GM19438 (cell line): ENCODE results near the gene MAGEA4.
"Not testable (repeated sequence)": the region's sequence is repeated elsewhere in the genome, so short reads cannot be mapped to it uniquely, and the experiment has no call there.

Experiments
- ATAC-seq: cut with Tn5 transposase; IDR thresholded peaks from one replicate; pipeline ENCODE4 v1.9.1; 2021; ENCODE audit warnings: low read depth; ENCODE audit not compliant: unreplicated experiment

The MAGEA4 gene, protein sequence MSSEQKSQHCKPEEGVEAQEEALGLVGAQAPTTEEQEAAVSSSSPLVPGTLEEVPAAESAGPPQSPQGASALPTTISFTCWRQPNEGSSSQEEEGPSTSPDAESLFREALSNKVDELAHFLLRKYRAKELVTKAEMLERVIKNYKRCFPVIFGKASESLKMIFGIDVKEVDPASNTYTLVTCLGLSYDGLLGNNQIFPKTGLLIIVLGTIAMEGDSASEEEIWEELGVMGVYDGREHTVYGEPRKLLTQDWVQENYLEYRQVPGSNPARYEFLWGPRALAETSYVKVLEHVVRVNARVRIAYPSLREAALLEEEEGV

GRCh38 chrX:151912780-151913179 is at the start of gene MAGEA4:
MAGEA4 (plus strand) TSS chrX:151912889; CDS start chrX:151923665, 10,776 bp downstream.
- no peak for ATAC-seq

GRCh38 chrX:151870602-151871001 is 42.1 kb upstream of the MAGEA4 start:
- no peak for ATAC-seq

DNA sequence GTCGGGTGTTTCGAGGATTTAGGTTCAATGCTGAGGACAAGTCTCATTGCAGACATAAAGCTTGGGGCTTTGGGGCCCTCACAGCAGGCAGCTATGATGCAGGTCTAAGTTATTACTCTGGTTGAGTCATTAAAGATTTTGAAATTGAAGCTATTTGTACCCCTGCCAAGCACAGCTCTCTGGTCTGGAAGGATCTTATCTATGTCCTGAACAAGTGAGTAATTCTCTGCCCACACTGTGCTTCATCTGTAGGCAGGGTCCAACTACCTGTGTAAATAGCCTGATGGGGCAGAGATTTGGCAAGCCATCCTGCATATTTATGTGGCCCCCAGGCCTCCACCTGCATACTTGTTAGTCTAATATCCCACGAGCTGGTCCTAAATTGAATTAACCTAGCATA is 41.4 kb upstream of the MAGEA4 start:
- no peak for ATAC-seq

GRCh38 chrX:151873096-151873495 is 39.6 kb upstream of the MAGEA4 start:
- ATAC-seq: no peak

- no peak for ATAC-seq
Observed at GRCh38 chrX:151875270-151876026, 37.2 kb upstream of the MAGEA4 start.

DNA sequence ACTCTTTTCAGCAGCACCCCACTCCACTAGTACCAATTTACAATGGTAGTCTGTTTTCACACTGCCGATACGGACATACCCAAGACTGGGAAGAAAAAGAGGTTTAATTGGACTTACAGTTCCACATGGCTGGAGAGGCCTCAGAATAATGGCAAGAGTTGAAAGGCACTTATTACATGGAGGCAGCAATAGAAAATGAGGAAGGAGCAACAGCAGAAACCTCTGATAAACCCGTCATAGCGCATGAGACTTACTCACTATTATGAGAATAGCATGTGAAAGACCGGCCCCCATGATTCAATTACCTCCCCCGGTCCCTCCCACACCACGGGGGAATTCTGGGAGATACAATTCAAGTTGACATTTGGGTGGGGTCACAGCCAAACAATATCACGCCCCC is 34.1 kb upstream of the MAGEA4 start:
- no peak for ATAC-seq

DNA sequence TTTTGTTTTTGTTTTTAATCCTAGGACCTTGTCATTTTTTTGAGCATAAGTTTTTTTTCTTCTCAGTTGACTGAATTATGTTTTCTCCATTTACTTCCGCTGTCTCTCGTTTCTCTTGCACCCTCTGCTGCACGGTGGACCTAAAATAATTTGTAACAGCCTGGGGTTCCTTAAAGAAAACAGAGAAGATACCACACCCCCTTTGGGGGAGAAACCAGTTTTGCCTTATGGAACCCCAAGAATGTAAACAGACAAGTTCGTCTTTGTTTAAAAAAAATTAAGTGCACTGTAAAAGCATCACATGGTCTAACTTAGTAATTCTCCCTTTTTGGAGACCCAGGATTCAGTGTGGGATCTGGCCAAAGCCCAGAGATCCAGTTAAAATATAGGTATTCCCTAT is 32.8 kb upstream of the MAGEA4 start:
- ATAC-seq: no peak

GRCh38 chrX:151880895-151881294 is 31.8 kb upstream of the MAGEA4 start:
- ATAC-seq: no peak

DNA sequence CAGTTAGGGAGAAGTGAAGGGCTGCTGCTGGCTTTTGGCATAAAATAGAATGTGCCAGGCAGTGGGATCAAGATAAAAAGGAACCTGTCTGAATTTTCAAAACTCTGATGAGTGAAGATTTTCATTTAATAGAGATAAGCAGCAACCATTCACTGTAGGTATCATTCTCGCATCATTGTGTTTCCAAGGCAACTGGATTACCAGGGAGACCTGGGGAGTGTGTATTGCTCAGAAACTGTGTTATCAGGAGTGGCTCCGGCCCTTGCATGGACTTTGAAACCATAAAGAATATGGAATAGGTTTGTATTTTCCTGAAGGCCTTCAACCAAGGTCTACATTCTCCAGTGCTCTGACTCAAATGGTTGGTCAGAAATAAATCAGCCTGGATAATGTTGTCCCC is 23.3 kb upstream of the MAGEA4 start:
- ATAC-seq: no peak

DNA sequence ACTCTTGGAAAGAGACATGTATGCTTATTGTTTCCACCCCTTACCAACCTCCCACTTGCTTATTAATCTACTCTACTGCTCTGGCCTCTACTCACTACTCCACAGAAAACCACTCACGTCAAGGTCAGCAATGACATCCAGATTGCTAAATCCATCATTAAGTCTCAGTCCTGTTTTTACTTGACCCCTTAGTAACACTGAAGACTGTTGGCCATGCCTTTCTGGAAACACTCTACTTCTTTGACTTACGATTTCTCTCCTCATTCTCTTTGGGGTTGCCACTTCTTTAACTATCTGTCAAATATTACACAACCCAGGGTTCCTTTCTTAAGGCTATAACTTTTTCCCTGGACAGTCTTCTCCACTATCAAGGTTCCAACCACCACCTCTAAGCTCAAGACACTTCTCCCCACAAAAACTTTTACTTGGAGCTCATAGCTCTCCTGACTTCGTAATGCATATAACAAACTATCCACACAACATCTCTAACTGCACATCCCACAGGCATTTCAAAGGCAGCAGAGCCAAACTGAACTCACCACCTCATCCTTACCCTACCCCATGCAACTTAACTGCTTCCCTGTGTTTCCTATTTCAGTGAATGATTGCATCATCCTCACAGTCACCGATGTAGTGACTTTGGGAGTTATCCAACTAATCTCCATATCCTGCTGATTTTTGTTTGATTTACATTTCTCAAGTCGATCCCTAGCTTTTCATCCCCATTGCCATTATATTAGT is 15.8 kb upstream of the MAGEA4 start:
- no peak for ATAC-seq

GRCh38 chrX:151899622-151900021 is 13.1 kb upstream of the MAGEA4 start:
- ATAC-seq: no peak

GRCh38 chrX:151901826-151902225 is 10.9 kb upstream of the MAGEA4 start:
- ATAC-seq: no peak

DNA sequence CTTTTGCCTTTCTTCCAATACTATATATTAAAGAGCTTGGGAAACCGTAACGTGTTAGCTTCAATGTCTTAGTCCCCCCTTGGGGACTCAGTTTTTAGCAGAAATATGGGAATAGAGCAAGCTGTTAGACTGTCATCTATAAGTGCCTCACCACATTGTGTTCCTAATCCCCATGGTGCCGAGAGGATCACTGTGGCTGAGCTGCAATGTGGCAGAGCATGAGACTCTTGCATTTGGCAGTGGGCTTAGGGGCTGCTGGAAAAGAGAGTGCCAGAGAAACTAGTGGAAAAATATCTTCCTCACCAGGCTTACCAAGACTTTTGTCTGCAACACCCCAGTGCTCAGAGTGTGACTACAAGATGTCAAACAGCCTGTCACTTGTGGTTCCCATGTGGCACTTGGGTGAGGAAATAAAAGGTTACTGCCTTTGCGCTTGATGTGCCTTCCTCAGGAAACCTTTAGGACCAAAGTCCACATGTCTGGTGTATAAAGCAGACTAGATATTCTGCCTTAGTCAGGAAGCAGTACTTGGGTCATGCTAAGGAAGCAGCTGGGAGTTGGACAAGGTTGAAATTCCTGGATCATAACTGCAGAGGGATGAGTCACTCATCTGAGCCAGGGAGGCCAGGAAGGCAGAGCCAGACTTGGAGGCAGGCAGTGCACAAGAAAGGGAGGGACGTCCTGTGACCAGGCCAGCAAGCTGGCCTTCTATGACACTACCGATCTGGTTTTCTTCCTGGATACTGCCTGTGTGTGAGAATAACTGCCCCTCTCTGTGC is 9.7 kb upstream of the MAGEA4 start:
- no peak for ATAC-seq

GRCh38 chrX:151904989-151905388 is 7.7 kb upstream of the MAGEA4 start:
- ATAC-seq: no peak

DNA sequence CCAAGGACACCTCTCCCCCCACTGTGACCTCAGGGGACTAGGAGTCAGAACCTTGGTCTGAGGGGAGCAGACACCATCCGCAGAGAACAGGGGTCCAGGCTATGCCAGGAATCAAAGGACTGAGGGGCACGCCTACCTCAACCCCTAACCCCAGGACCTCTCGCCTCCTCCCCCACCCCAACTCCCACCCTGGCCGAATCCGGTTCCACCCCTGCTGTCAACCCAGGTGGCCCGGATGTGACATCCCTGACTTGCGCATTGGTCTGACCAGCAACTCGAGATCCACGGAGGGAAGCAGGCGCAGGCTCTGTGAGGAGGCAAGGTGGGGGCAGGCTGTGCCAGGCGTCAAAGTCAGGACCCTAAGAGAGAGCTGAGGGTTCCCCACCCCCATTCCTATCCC is 468 bp upstream of the MAGEA4 start:
- ATAC-seq: no peak

DNA sequence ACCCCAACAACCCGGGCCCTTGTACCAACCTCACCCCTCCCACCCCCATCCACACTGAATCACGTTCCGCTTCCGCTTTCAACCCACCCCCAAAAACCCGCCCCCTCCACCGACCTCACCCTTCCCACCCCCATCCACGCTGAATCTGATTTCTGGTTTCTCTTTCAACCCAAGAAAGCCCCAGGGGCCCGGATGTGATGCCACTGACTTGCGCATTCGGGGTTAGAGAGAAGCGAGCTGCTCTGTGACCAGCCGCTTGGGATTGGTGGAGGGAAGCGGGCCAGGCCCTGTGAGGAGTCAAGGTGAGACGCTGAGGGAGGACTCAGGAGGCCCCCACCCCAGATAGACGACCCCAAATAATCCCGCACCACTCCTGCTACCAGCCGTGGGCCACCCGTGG is 6.0 kb downstream of the MAGEA4 start:
- ATAC-seq: not testable (repeated sequence)

GRCh38 chrX:151919610-151920009 is 6.9 kb downstream of the MAGEA4 start:
- no peak for ATAC-seq

- no peak for ATAC-seq
Observed at GRCh38 chrX:151920101-151920500, 7.4 kb downstream of the MAGEA4 start.

DNA sequence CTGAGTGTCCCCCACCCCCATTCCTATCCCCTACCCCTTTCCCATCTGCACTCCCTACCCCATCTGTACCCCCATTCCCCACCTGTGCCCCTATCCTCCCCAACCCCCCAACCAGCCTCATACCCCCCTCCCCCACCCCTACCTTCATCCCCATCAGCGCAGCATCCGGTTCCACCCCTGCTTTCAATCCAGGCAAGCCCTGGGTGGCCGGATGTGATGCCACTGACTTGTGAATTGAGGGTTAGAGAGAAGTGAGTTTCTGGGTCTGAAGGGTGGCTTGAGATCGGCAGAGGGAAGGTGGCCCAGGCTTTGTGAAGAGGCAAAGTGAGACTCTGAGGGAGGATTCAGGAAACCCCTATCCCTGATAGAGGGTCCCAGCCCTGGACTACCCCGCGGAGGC is 7.8 kb downstream of the MAGEA4 start:
- no peak for ATAC-seq

- no peak for ATAC-seq
Observed at GRCh38 chrX:151921292-151921691, 8.6 kb downstream of the MAGEA4 start.

GRCh38 chrX:151921866-151922265 is 9.2 kb downstream of the MAGEA4 start:
- no peak for ATAC-seq
